Fibroblast of pulmonary artery (primary cell): Measurements from ENCODE around the gene FNBP1L.
A peak's percentile ranks its signal among the peaks of the same experiment; 100 is the strongest.

ENCODE experiments used
- DNase-seq: peaks from one replicate; pipeline ENCODE4 v3.0.0-alpha.2; 2010; ENCODE audit warnings: low read depth
- H3K4me3 ChIP-seq: replicated peaks from 2 replicates; pipeline ENCODE4 v1.5.1; 2011; ENCODE audit warnings: low read depth, mild to moderate bottlenecking, control low read depth, low read length, moderate library complexity
- CTCF ChIP-seq: IDR thresholded peaks from 2 replicates; pipeline ENCODE4 v1.5.1; 2011; ENCODE audit warnings: mild to moderate bottlenecking, control low read depth, low read length, inconsistent platforms; ENCODE audit errors: missing control alignments

The FNBP1L gene

GRCh38 chr1:93578433-93578830 is 130.5 kb downstream of the FNBP1L start:
- no peak for DNase-seq
- H3K4me3 ChIP-seq, result no peak overlapping the region
- TF ChIP-seq CTCF, result no peak

GRCh38 chr1:93578911-93579825 is 131.2 kb downstream of the FNBP1L start:
- no peak for DNase-seq
- no peak overlapping the region for H3K4me3 ChIP-seq
- TF ChIP-seq CTCF, result no peak

GRCh38 chr1:93579891-93580290 is 132.0 kb downstream of the FNBP1L start:
- H3K4me3 ChIP-seq, result no peak overlapping the region
- no peak for TF ChIP-seq CTCF
- DNase-seq, result peak; percentile 86

GRCh38 chr1:93581917-93582850 is 134.3 kb downstream of the FNBP1L start:
- H3K4me3 ChIP-seq, result no peak overlapping the region
- no peak for TF ChIP-seq CTCF
- no peak for DNase-seq

- DNase-seq, result no peak
- peak; percentile 18 for TF ChIP-seq CTCF
- H3K4me3 ChIP-seq, result no peak overlapping the region
Observed at GRCh38 chr1:93584261-93585003, 136.5 kb downstream of the FNBP1L start.

GRCh38 chr1:93585059-93585966 is 137.4 kb downstream of the FNBP1L start:
- H3K4me3 ChIP-seq, result no peak overlapping the region
- peak; percentile 76 for DNase-seq

More at GRCh38 chr1:93585059-93585966, 137.4 kb downstream of the FNBP1L start:
- TF ChIP-seq CTCF, result no peak
